ENCODE measurements around the gene KCNQ4.

The KCNQ4 gene

DNA sequence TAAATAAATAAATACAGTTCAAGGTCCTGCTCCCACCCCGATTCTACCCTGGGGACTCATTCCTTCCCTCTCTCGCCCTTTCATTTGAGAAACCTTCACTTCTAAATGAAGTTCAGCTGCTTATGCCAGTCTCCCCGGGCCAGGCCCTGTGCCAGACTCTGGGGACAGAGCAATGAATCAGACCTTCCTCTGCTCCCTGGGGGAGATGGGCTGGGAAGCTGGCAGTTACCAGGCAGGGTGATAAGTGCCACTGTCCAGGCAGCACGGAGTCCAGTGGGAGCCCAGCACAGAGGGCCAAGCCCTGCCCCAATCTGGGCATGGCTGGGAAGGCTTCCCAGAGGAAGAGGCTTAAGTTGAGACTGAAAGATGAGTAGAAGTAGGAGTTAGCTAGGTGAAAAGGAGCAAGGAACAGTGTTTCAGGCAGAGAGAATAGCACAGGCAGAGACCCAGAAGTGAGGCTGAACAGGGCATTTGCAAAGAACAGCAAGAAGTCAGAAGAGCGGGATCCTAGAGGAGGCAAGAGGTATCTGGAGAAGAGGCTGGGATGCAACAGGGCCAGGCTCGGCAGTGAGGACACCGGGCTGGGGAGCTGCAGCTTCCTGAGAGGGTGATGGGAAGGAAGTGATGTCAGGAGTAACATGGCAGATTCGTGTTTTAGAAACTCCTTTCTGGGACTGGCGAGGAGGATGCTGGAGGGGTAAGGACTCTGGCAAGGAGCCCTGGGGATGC lies 13.5 kb downstream of the KCNQ4 start:
- no peak for DNase-seq

DNA sequence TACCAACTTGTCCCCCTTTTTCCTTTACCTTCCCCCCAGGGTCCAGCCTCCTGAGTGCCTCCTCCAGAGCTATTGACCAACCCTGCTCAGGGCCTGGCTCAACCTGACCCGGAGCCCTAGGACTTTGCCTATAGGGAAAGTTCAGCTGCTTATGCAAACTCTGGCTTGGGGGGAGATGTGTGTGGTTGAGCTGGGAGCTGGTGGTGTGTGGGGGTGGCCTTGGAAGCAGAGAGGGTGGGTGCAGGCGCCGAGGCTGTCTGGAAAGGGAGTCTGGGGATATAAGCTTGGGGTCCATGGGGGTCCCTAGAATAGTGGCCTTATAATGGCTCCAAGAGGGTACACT lies 14.1 kb downstream of the KCNQ4 start:
- no peak for DNase-seq

DNA sequence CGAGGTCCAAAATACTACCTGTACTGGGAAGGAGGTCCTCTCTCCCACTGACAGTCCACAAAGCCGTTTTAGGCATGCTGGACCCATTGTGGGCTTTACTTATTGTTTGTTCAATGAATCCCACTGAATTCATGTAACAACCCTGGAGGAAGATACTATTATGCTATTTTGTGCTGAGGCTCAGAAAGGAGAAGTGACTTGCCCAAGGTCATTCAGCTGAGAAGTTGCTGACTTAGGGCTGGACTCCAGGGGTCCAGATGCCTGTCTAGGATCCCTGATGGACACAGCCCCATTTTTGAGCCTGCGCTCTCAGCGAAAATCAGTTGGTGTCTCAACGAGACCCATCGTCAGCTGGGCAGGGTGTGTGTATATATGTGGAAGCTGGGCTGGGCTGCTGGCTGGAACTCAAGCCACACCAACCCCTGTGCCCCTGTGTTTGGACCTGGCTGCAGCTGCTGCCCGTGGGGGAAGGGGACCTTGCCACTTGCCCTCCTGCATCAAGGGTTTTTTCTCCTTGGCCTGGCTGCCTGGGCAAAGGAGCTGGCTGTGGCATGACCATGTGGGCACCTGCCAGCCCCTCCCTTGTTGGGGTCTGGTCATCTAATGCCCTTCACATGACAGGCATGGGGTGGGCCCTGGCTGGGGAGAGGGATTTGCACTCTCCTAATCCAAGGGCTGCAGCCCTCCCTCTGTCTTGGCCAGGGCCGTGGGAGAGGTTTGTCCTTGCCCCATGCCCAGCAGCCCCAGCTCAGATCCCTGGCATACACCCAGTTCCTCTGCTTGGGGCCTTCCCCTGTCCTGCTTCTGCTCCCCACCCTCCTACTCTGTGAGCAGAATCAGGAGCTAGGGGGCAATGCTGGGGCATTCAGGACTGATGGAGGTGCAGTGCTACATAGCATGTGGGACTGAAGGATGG lies 15.0 kb downstream of the KCNQ4 start:
- no peak for DNase-seq

DNA sequence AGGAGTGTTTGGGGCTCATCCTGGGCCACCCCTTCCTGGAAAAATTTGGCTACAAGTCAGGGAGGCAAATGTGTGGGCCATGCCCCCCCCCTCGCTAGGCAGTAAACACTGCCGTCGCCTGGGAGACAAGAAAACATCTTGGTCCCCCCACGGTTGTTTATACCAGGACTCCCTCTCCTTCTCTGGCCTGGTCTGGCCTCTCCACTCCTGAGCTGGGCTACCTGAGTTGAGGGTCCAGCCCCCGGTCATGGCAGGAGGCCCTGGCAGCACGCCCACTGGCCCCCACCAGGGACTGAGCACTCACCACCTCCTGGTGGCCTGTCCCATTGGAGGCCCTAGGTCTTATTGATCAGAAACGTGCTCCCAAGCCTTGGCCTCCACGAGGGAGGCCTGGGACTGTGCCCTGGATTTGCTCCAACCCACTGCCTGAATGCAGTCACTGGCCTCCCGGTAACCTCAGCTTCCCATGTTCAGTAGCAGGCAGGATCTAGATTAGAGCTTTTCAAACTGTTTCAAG lies 15.8 kb downstream of the KCNQ4 start:
- DNase-seq, result no peak

DNA sequence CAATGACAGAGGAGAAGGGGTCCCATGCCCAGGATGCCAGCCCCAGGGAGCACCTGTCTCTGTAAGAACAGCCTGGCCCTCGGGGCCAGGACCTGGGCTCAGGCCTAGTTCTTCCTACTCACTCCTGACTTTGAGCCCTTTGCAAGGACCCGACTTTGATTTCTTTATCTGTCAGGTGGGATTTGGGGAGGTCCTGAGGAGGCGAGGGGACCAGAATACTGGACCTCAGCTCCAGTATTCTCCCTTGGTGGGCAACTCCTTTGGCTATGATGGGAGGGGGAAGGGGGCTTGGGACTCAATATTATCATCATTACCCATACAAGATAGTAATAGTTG lies 18.1 kb downstream of the KCNQ4 start:
- DNase-seq, result no peak

DNA sequence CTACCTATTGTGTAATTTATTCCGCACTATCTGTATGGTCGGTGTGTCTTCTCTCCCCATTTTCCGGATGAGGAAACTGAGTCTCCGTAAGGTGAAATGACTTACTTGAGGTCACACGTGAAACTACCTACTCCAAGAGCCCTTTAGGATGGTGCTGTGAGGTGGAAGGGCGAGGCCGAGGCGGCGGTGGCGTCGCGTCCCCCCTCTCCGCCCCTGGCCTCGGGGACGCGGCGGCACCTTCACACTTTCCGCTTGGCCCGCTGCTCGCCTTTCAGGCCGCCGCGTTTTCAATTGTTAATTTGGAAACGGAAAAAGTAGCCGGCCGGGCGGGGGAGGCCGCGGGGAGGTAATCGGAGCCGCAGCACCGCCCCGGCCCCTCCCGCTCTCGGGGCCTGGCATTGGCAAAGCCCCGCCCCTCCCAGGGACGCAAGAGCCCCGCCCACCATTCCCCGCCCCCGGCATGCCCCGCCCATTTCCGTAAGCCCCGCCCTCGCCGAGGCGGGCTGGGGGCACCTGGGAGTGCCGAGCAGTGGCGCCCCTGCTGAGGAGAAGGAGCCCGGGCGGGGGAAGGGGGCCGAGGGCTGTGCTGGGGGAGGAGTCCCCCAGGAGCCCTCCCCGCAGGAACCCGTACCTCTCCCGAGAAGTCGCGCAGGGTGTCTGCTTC lies 18.6 kb downstream of the KCNQ4 start:
- no peak for DNase-seq

DNA sequence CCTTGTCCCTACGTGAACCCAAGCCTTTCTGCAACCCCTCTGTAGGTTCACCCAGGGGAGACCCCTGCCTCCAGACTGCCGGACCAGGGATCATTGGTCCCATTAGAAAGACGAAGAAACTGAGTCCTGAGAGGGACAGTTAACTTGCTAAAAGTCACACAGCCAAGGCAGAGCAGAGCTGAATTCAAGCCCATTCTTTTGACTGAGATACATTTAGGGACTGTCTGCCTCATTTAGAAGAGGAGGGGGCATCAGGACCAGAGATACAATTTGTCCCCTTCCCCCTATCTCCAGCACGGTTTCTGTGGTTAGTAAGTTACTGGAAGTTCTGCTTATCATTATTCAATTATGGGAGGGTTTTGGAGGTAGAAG lies 19.1 kb downstream of the KCNQ4 start:
- no peak for DNase-seq

DNA sequence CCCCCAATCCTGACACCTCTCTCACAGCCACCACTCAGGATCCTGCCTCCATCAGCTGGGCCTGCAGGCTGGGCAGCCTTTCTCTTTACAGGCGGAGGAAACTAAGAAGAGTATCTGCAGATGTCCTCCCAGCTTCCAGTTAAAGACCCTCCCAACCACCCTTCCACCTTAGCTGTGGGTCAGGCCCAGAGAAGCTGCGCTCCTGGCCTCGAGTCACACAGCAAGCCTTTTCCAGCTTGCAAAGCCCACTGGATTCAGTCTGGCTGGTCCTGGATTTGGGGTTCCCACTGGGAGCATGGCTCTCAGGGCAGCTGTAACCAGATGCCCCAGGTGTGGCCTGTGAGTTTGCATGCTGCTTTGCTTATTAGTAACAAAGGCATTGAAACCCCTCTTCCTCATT lies 19.9 kb downstream of the KCNQ4 start:
- no peak for DNase-seq

DNA sequence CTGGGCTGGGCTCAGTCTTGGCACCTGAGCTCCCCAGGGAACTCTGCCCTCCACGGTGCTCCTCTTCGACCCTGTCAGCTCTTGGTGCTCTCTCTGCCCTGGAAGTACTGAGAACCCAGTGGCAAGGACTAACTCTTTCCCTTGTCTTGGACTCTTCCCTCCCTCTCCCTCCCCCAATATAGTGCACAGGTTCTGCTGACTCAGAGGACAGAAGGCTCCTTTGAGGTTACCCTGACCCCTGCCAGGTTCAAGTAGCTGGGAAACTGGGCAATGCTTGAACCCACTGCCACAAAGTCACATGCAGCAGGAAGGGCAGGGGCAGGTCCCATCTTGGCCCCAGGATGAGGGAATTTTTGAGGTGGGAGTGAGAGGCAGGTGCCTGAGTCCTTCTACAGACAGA lies 20.3 kb downstream of the KCNQ4 start:
- no peak for DNase-seq

DNA sequence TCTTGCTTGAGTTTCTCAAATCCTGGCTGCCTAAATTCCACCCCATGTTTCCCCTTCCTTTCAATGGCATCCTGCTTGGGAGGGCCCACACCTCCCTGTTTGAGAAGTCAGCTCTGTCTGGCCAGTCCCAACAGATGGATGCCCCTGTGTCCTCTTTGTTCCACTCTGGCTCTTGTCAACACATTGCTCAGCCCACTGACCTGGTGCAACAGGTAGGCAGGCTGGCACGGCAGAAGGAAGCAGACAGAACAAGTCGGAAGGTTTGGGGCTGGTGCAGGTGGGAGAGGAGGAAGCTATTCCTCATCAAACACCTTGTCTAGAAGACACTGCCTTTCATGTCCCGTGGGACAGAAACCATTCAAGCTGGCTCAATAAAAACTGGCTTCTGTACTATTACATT lies 22.7 kb downstream of the KCNQ4 start:
- DNase-seq, result no peak

DNA sequence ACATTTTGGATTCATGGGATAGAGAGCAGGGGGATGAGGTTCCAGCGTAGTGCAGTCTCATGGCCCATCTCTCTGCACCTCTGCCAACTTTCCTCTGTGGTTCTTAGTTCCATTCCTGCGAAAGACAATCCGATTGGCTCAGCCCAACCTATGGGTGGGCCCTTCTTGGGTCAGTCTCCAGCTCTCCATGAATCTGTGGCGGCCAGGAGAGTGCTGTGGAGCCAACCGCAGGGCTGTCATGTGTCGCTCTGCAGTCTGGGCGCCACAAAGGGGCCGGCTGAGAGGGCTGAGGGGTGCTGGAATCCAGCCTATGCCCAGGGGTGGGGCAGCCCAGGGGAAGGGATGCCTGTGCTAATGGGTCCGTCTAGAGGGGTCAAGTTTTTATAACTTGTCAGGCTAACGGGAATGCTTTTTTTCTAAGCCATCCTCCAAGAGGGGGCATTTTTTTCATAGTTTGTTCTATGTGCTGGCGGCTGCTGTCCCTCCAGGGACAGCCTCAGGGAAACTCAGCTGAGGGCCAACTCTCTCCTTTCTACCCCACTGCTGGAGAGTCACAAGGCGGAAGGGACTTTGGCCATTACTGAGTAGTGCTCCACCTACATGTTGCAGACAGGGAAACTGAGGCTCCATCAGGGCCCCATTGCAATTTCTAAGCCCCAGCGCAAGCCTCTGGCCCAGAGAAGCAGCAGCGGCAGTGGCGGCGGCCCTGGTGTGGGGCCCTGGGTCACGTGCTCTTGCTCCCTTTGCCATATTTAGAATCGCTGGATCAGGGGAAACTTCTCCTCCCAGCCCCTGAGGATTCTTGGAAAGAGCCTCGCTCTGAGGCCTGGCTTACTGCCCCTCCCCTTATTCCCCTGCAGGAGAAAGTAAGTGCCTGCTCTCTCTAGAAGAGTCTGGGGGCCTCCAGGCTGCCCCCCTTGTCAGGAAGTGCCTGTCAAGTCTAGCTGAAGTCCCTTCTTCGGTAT lies 23.4 kb downstream of the KCNQ4 start:
- no peak for DNase-seq

DNA sequence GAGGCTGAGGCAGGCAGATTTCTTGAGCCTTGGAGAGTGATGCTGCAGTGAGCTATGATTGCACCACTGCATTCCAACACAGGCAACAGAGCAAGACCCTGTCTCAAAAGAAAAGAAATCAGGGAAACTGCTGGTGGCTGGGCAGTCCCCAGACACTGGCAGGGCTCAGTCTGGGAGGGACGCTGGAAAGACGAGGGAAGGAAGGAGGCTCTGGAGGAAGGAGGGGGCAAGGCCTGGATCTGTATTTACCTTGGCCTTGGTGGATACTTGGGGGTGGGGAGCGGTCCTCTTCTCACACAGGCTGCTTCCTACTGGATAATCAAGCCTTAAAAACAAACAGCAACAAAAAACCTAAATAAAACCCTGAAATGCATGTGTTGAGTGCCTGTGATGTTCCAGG lies 24.4 kb downstream of the KCNQ4 start:
- DNase-seq, result no peak

DNA sequence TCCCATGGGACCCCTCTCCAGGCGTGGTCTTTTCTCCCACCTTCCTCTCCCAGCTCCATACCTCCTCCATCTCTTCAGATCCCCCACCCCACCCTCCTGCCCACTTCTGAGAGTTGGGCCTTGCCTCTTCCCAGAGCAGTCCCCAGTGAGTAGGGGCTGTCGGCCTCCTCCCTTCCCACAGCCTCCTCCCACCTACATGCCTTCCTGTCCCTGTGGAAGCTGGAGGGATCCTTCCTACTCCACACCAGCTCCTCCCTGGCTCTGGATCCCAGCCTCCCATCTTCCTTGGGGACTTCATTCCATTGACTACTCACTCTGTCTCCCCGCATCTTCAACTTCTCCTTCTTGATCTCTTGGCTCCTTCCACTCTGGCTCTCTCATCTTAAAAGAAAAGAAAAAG lies 24.9 kb downstream of the KCNQ4 start:
- DNase-seq, result no peak

DNA sequence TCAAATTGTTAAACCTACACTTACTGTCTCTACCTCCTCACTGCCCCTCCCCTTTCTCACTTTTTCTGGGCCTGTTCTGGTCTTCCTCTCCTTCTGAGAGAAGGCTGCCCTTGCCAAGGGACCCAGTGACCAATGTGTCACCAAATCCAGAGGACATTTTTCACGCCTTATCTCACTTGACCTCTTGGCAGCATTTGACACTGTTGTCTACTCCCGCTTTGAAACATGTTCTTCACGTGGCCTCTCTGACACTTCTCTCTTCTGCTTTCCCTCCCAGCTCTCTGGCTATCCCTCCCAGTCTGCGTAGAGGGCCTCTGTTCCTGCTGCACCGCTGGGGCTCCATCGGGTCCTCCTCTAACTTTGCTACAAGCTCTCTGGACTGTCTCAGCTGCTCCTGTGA lies 25.3 kb downstream of the KCNQ4 start:
- no peak for DNase-seq

DNA sequence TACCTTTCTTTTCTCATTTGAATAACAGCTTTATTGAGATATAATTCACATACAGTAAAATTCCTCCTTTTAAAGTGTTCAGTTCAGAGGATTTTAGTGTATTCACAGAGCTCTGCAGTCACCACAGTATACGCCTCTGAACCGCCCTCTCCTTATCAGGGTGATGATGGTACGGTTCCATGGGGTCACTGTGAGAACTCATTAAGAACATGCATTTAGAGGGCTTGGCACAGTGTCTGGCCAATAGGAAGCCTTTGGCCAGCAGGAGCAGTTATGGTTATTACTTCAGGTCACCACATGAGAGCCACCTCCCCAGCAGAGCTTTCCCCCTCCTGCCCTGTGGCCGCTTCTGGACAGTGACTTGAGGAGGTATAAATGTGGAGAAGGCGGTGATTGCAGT lies 27.3 kb downstream of the KCNQ4 start:
- DNase-seq, result no peak

DNA sequence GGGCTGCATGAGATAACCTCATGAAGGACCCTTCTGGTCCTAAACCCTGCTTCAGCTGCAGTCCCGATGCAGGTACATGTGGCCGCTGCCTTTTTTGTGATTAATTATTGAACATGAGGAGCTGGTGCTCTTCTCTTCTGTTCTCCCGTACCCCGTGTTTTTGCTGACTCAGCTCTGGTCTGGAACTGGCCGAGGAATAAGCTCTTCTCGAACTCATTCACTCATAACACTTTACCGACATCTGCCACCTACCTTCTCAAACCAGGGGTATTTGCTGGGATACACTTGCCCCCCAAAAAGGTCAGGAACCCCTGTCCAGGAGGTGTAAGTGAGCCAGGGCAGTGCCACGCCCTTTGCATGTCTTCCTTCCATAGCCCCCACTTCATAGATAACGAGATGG lies 31.8 kb downstream of the KCNQ4 start:
- DNase-seq, result no peak

DNA sequence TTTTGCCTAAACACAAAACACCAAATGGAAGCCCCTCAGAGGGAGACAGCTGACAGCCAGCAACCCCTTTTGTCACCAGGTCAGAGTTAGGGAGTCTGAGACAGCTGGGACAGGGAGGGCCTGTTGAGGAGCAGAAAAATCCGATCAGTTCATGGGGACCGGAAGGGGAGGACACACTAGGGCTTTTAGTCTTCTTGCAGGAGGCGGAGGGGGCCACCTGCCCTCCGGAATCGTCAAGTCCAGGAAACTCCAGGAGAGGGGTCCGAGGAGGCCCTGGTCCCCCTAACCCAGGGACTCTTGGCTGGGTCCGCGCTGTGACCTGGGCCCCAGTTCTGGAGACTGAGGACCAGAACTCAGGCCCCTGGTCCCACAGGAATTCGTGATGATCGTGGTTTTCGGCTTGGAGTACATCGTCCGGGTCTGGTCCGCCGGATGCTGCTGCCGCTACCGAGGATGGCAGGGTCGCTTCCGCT lies 34.2 kb downstream of the KCNQ4 start:
- no peak for DNase-seq

DNA sequence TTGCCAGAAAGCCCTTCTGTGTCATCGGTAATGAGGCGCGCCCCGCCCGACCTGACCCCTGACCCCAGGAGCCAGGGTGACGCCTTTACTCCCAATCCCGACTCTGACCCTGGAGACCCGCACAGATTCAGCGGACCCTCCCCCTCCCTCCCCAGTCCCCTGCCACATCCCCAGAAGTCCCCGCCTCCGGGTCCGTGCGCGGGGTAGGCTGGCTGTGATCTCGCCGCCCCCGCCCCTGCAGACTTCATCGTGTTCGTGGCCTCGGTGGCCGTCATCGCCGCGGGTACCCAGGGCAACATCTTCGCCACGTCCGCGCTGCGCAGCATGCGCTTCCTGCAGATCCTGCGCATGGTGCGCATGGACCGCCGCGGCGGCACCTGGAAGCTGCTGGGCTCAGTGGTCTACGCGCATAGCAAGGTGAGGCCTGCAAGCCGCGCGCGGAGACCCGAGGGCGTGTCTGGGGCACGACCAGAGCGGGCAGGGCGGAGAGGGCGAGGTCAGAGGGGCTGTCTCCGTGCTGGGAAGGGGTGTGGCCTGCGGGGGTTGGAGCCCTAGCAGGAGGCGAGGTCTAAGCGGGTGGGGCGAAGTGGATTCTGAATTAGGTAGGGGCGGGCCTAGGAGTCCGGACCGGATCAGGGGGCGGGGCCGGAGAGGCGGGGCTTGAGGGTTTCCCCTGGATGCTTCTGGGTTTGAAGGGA lies 34.8 kb downstream of the KCNQ4 start:
- DNase-seq, result no peak

DNA sequence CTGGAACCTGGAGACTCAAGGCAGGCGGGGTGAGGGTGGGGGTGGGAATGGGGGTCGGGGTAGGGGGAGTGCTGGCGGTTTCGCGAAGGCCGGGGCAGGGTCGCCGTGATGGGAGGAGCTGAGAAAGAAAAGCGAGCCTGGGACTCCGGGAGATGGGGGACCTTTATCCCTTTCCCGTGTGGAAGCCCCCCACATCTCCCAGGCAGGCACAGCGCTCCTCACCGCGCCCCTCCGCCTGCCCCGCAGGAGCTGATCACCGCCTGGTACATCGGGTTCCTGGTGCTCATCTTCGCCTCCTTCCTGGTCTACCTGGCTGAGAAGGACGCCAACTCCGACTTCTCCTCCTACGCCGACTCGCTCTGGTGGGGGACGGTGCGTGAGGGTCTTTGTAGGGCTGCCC lies 35.5 kb downstream of the KCNQ4 start:
- DNase-seq, result no peak

DNA sequence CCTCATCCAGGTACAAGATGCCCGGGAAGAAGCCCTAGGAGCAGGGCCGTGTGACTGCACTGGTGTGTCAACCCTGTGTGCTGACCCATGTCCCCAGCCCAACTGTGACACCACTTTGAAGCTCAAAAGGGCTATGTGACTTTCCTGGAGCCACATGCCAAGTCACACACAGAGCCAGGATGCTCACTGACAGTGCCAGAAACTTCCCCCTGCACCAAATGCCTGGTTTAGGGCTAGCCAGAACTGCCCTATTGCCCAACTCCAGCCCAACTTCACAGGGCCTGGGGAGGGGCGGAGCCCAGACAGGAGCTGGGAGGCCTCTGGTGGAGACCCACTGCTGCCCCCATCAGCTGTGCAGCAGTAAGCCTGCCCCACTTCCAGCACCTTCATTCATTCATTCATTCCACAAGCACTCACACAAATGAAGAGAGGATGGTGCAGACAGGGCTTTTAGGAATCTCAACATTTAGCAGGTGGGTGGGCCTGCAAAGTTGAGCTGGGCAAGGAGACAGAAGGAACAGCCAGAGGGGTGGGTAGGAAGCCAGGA lies 36.7 kb downstream of the KCNQ4 start:
- DNase-seq, result no peak

DNA sequence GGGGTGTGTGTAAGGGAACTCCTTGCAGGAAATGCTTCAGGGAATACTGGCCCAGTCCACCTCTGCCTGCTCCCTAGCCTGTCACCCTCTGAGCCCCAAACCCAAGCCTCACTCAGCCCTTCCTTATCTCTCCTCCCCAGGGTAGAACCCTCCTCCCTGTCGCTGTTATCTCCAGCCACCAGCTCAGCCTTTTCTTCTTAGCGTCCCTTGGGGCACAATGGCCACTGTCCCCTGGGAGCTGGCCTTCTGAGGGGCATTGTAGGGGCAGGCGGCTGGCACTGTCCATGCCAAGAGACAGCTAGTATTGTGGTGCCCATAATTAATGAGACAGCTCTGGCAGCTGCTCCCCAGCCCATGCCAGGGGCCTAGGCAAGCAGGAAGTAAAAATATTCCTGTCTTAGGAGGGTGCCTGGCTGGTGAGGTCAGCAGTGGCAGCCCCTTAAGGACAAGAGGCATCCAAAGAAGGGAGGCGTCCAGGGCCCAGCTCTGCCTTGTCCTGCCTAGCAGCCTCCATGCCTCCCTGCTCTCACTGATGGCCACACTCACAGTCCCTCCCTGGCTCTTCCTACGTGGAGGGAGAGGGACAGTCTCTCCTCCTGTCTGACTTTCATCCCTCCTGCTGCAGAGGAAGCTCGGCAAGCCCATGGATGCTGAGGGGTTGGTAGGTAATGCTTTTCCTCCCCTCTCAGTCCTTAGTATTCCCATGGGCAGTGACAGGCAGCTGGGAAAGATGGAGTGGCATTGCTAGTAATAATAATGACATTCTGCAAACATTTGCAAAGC lies 37.5 kb downstream of the KCNQ4 start:
- DNase-seq, result no peak

Measured in DMS 273 treated with DMSO at 0.1 percent for 48 hours (cell line).